Sigmoid colon (tissue), 4 donors: ENCODE measurements around the gene CCDC116.

Experiments
- EP300 ChIP-seq, 4 donors: sonication (generic); formaldehyde crosslinking; IDR thresholded peaks; one replicate each; pipeline ENCODE4 v1.6.1; 2017; ENCODE audit warnings: antibody characterized with exemption in 4 of 4
- POLR2A ChIP-seq, 2 donors: fragments of 450-650 bp; IDR thresholded peaks; one replicate each; pipeline ENCODE4 v1.6.1; 2016; ENCODE audit warnings: antibody characterized with exemption in 2 of 2, mild to moderate bottlenecking in 2 of 2, moderate library complexity in 2 of 2
- POLR2AphosphoS5 ChIP-seq, 4 donors: sonication (generic); formaldehyde crosslinking; IDR thresholded peaks; one replicate each; pipeline ENCODE4 v1.6.1; 2017; ENCODE audit warnings: antibody characterized with exemption in 4 of 4
- TF ChIP-seq, protein P1 (sequence below), 4 experiments: fragments of 450-650 bp in 3 of 4; fragments of 200-600 bp in 1 of 4; IDR thresholded peaks; one replicate each; pipeline ENCODE4 v1.5.1; 2016 to 2019; ENCODE audit warnings: antibody characterized with exemption in 4 of 4, mild to moderate bottlenecking in 3 of 4, moderate library complexity in 2 of 4

DNA sequence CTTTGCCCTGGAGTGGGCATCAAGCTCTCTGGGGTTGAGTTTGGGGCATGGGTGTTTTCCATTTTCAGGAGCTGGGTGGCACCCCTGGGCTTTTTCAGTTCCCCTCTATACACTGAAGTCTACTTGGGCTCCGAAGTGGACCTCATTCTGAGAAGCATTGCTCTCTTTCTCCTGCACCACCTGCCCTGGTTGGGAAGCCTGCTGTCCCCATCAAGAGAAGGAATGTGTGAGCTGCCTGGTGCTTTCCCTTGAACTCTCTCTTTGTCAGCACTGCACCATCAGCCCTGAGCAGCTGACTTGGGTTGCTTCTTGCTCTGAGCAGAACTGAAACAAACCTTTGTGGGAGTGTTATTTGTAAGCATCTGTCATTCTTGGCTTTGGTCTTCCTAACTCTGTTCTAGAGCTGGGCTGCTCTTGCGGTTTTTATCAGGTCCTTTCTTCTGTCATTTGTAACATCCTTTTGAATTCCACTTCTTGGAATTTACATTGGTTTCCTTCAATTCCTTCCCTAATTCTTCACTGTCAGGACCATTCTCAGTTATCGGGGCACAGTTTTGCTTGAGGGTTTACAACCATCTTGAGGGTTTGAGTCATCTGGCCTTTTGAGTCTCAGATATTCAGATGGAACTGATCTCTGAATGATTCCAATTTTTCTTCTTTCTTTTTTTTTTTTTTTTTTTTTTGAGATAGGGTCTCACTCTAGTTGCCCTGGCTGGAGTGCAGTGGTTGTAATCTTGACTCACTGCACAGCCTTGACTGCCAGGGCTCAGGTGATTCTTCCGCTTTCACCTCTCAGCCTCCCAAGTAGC lies 44.6 kb upstream of the CCDC116 start:
- TF ChIP-seq POLR2A (IDR thresholded peaks at IDR 0.05) (no peak), EP300 (IDR thresholded peaks at IDR 0.05) (no peak), POLR2AphosphoS5 (IDR thresholded peaks at IDR 0.05) (no peak)
- TF ChIP-seq, protein P1, sequence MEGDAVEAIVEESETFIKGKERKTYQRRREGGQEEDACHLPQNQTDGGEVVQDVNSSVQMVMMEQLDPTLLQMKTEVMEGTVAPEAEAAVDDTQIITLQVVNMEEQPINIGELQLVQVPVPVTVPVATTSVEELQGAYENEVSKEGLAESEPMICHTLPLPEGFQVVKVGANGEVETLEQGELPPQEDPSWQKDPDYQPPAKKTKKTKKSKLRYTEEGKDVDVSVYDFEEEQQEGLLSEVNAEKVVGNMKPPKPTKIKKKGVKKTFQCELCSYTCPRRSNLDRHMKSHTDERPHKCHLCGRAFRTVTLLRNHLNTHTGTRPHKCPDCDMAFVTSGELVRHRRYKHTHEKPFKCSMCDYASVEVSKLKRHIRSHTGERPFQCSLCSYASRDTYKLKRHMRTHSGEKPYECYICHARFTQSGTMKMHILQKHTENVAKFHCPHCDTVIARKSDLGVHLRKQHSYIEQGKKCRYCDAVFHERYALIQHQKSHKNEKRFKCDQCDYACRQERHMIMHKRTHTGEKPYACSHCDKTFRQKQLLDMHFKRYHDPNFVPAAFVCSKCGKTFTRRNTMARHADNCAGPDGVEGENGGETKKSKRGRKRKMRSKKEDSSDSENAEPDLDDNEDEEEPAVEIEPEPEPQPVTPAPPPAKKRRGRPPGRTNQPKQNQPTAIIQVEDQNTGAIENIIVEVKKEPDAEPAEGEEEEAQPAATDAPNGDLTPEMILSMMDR (IDR thresholded peaks at IDR 0.05): no peak
